GM13977 (cell line): Measurements from ENCODE around the gene TRIM66.

ENCODE experiments used
- DNase-seq: peaks from one replicate; pipeline ENCODE4 v3.0.0; 2012; ENCODE audit warnings: low spot score
- in situ Hi-C: fragments of 300-500 bp; cut with MboI; formaldehyde crosslinking; loops from one replicate; pipeline ENCODE4 v1.12.0; 2022; ENCODE audit warnings: low sequenced_read_pairs, low pct_unique_long_range_greater_than_20kb, mixed read lengths, inconsistent platforms; ENCODE audit not compliant: unreplicated experiment
- TF ChIP-seq, protein P1 (sequence below): IDR thresholded peaks from 2 replicates; pipeline ENCODE4 v1.5.1; 2012; ENCODE audit warnings: mild to moderate bottlenecking, control low read depth; ENCODE audit not compliant: insufficient read depth; ENCODE audit errors: extremely low read depth, missing control alignments

The TRIM66 gene

DNA sequence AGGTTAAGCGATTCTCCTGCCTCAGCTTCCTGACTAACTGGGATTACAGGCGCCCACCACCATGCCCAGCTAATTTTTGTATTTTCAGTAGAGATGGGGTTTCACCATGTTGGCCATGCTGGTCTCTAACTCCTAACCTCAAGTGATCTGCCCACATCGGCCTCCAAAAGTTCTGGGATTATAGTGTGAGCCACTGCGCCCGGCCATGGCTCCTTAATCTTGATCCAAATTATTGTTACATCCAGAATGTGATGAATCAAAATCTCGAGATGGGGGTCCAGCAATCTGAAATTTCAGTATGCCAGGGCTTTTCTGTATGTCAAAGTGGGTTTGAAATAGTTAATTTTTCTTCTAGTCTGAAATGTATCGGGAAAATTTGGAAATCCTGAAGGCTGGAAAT, 3.9 kb upstream of the TRIM66 start:
- no peak for DNase-seq
- in situ Hi-C loops: no loop called here
- TF ChIP-seq, protein P1, sequence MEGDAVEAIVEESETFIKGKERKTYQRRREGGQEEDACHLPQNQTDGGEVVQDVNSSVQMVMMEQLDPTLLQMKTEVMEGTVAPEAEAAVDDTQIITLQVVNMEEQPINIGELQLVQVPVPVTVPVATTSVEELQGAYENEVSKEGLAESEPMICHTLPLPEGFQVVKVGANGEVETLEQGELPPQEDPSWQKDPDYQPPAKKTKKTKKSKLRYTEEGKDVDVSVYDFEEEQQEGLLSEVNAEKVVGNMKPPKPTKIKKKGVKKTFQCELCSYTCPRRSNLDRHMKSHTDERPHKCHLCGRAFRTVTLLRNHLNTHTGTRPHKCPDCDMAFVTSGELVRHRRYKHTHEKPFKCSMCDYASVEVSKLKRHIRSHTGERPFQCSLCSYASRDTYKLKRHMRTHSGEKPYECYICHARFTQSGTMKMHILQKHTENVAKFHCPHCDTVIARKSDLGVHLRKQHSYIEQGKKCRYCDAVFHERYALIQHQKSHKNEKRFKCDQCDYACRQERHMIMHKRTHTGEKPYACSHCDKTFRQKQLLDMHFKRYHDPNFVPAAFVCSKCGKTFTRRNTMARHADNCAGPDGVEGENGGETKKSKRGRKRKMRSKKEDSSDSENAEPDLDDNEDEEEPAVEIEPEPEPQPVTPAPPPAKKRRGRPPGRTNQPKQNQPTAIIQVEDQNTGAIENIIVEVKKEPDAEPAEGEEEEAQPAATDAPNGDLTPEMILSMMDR: no peak

DNA sequence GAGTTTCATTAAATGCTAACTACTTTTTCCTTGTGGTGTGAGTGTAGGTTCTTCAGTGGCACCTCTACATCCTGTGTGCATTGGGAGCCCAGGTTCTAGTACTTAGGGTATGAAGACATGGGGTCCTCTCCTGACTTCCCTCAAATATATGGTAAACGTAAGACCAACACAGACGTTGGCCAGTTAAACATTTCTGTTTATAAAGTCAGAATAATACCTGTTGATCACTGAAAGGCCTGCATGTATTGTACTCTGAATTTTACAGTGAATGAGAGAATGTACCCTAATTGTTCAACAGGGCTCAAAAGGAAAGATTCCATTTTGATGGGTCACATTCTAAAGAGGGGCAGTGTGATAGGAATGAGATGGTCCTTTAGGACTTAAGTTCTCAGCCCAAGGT, 3.4 kb upstream of the TRIM66 start:
- TF ChIP-seq, protein P1: no peak
- in situ Hi-C loops: no loop called here
- no peak for DNase-seq

DNA sequence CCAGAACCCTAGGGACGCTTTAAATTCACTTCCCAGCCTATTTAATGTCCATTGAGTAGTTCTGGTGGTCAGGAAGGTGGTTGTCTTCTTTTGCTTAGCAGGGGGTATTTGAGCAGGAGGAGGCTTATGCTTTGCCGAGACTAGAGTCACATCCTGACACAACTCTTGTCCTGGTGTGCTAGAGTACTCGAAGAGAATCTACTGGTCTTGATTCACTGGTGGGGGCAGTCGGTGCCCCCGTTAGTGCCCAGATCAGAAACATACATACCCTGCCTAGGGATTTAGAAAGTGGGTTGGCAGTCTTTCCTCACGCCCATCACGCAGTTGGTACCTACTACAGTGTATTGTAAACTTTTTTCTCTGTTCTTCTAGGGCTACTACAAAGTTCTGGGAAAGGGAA, 2.8 kb upstream of the TRIM66 start:
- in situ Hi-C loops: no loop called here
- no peak for DNase-seq
- TF ChIP-seq, protein P1: no peak

DNA sequence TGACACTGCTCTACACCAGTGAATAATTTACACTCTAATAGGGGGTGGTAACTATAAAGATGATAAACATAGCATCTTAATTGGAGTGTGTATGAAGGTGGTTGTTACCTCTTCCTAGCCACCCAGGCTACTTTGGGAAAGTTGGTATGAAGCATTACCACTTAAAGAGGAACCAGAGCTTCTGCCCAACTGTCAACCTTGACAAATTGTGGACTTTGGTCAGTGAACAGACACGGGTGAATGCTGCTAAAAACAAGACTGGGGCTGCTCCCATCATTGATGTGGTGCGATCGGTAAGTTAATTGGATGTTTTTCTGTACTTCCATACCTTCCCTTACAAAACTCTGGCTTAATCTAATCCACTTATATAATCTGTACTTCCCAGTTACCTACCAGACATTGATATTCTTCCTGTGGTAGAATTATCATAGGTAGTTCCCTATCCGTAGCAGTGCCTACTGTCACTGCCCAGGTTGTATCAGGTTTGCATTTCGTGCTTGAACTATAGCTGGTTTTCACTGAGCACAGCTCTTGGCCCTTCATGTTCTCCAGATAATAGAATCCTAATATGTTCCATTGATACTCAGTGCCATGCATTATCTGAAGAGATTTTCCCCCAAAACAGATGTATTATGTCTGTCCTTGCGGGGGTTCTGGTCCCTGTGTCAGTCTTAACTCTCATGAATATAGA, 2.3 kb upstream of the TRIM66 start:
- in situ Hi-C loops: no loop called here
- no peak for DNase-seq
- TF ChIP-seq, protein P1: no peak

DNA sequence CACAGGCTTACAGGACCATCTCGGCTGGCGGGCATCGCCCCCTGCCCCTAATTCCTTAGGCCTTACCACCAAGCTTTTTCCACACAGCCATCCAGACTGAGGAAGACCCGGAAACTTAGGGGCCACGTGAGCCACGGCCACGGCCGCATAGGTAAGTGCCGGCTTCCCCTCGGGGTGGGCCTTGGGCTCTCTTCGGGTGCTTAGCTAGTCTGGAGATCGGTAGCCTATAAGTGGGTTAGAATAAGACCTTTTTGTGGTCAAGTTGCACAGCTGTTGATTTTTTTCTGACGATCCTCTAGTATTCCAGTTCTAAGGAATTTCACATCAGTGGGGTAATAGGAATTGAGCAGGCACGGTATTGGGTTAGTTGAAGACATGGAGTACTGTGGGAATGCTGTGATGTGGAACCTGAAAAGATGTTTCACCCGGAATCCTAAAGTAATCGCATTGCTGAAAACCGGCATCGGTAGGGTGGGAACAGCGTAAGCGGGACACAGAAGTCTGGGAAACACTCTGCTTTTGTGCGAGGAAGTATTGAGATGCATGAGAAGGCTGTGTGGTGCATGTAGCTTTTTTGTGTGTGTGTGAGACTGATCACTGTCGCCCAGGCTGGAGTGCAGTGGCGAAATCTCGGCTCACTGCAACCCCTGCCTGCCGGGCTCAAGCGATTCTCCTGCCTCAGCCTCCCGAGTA, 796 bp upstream of the TRIM66 start:
- DNase-seq: no peak
- in situ Hi-C loops: no loop called here
- TF ChIP-seq, protein P1: no peak

DNA sequence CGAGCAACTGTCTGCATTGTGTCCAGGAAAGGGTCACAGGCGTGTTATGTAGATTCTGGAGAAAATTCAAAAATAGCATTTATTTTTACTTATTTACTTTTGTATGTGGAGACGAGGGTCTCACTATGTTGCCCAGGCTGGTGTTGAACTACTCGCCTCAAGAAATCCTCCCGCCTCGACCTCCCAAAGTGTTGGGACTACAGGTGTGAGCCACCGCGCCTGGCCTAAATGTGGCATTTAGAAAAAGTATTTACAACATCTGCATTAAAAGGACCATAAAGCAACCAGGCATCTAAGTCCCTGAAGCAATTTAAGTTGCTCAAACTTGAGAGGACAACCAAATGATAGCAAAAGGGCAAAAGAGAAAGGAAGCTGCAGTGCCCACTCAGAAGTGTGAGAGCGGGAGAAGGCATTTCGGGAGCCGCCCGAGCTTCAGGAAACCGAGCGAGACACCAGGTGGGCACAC, 595 bp downstream of the TRIM66 start:
- in situ Hi-C loops: no loop called here
- no peak for DNase-seq
- TF ChIP-seq, protein P1: no peak
